WTC11 (cell line): Measurements from ENCODE around the gene SNAP29.

Source experiments
- GTF2I ChIP-seq: fragments of 250-450 bp; sonication (Bioruptor Pico); conservative IDR thresholded peaks from 2 replicates; pipeline ENCODE4 v1.4.0; 2021; ENCODE audit warnings: mild to moderate bottlenecking
- IRF2 ChIP-seq: sonication (generic); formaldehyde crosslinking; IDR thresholded peaks from 2 replicates; pipeline ENCODE4 v1.8.0; 2022; ENCODE audit warnings: low read depth, missing genetic modification reagents, borderline replicate concordance
- JUN ChIP-seq: sonication (generic); formaldehyde crosslinking; IDR thresholded peaks from 2 replicates; pipeline ENCODE4 v1.8.0; 2023; ENCODE audit warnings: mild to moderate bottlenecking, missing genetic modification reagents
- KAT7 ChIP-seq: sonication (generic); formaldehyde crosslinking; IDR thresholded peaks from 2 replicates; pipeline ENCODE4 v1.8.1; 2023; ENCODE audit warnings: missing genetic modification reagents, mild to moderate bottlenecking, borderline replicate concordance
- SMAD3 ChIP-seq: sonication (generic); formaldehyde crosslinking; IDR thresholded peaks from 2 replicates; pipeline ENCODE4 v1.8.0; 2022; ENCODE audit warnings: missing genetic modification reagents, mild to moderate bottlenecking, borderline replicate concordance
- USF1 ChIP-seq: sonication (generic); formaldehyde crosslinking; IDR thresholded peaks from 2 replicates; pipeline ENCODE4 v1.8.0; 2022; ENCODE audit warnings: mild to moderate bottlenecking, missing genetic modification reagents
- TF ChIP-seq, protein P1 (sequence below): fragments of 200-600 bp; IDR thresholded peaks from 2 replicates; pipeline ENCODE4 v1.8.0; 2022; ENCODE audit warnings: antibody characterized with exemption
- TF ChIP-seq, protein P2 (sequence below): sonication (generic); formaldehyde crosslinking; IDR thresholded peaks from 2 replicates; pipeline ENCODE4 v1.8.1; 2023; ENCODE audit warnings: mild to moderate bottlenecking, missing genetic modification reagents
- TF ChIP-seq, protein P3 (sequence below): sonication (generic); formaldehyde crosslinking; IDR thresholded peaks from 2 replicates; pipeline ENCODE4 v1.8.1; 2022; ENCODE audit warnings: missing genetic modification reagents, borderline replicate concordance

GRCh38 chr22:20847318-20847822 is 11.4 kb upstream of the SNAP29 start:
- TF ChIP-seq, protein P1, sequence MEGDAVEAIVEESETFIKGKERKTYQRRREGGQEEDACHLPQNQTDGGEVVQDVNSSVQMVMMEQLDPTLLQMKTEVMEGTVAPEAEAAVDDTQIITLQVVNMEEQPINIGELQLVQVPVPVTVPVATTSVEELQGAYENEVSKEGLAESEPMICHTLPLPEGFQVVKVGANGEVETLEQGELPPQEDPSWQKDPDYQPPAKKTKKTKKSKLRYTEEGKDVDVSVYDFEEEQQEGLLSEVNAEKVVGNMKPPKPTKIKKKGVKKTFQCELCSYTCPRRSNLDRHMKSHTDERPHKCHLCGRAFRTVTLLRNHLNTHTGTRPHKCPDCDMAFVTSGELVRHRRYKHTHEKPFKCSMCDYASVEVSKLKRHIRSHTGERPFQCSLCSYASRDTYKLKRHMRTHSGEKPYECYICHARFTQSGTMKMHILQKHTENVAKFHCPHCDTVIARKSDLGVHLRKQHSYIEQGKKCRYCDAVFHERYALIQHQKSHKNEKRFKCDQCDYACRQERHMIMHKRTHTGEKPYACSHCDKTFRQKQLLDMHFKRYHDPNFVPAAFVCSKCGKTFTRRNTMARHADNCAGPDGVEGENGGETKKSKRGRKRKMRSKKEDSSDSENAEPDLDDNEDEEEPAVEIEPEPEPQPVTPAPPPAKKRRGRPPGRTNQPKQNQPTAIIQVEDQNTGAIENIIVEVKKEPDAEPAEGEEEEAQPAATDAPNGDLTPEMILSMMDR, result no peak
- TF ChIP-seq USF1 (CRISPR knock-in tag) (no peak), SMAD3 (CRISPR knock-in tag) (no peak), JUN (CRISPR knock-in tag) (no peak), GTF2I (CRISPR knock-in tag) (no peak), KAT7 (CRISPR knock-in tag) (no peak), IRF2 (CRISPR knock-in tag) (no peak)
- TF ChIP-seq, protein P2, sequence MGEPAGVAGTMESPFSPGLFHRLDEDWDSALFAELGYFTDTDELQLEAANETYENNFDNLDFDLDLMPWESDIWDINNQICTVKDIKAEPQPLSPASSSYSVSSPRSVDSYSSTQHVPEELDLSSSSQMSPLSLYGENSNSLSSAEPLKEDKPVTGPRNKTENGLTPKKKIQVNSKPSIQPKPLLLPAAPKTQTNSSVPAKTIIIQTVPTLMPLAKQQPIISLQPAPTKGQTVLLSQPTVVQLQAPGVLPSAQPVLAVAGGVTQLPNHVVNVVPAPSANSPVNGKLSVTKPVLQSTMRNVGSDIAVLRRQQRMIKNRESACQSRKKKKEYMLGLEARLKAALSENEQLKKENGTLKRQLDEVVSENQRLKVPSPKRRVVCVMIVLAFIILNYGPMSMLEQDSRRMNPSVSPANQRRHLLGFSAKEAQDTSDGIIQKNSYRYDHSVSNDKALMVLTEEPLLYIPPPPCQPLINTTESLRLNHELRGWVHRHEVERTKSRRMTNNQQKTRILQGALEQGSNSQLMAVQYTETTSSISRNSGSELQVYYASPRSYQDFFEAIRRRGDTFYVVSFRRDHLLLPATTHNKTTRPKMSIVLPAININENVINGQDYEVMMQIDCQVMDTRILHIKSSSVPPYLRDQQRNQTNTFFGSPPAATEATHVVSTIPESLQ (CRISPR knock-in tag), result no peak
- TF ChIP-seq, protein P3, sequence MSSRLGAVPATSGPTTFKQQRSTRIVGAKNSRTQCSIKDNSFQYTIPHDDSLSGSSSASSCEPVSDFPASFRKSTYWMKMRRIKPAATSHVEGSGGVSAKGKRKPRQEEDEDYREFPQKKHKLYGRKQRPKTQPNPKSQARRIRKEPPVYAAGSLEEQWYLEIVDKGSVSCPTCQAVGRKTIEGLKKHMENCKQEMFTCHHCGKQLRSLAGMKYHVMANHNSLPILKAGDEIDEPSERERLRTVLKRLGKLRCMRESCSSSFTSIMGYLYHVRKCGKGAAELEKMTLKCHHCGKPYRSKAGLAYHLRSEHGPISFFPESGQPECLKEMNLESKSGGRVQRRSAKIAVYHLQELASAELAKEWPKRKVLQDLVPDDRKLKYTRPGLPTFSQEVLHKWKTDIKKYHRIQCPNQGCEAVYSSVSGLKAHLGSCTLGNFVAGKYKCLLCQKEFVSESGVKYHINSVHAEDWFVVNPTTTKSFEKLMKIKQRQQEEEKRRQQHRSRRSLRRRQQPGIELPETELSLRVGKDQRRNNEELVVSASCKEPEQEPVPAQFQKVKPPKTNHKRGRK (CRISPR knock-in tag), result no peak
